HEK293 (cell line): ENCODE results near the gene VEPH1.

ENCODE experiments used
- CTCF ChIP-seq: fragments of 450-650 bp; formaldehyde crosslinking; IDR thresholded peaks from 2 replicates; pipeline ENCODE4 v1.5.1; 2016; ENCODE audit warnings: missing biosample characterization, missing genetic modification characterization
- ELK4 ChIP-seq: IDR thresholded peaks from 2 replicates; pipeline ENCODE4 v1.6.1; 2011; ENCODE audit warnings: mild to moderate bottlenecking, low read depth, low read length, borderline replicate concordance
- OVOL3 ChIP-seq: fragments of 450-650 bp; formaldehyde crosslinking; IDR thresholded peaks from 2 replicates; pipeline ENCODE4 v1.5.1; 2016; ENCODE audit warnings: missing biosample characterization, missing genetic modification characterization
- ZBTB6 ChIP-seq: fragments of 450-650 bp; formaldehyde crosslinking; IDR thresholded peaks from 2 replicates; pipeline ENCODE4 v1.5.1; 2017; ENCODE audit warnings: missing biosample characterization, missing genetic modification characterization
- ZNF37A ChIP-seq: fragments of 450-650 bp; IDR thresholded peaks from 2 replicates; pipeline ENCODE4 v1.5.1; 2018; ENCODE audit warnings: missing biosample characterization, missing genetic modification characterization
- ZNF521 ChIP-seq: fragments of 450-650 bp; formaldehyde crosslinking; IDR thresholded peaks from 2 replicates; pipeline ENCODE4 v1.5.1; 2017; ENCODE audit warnings: missing biosample characterization, mild to moderate bottlenecking, missing genetic modification characterization

GRCh38 chr3:157392104-157392503 lies 111.1 kb downstream of the VEPH1 start:
- TF ChIP-seq CTCF (tag by site-specific recombination) (no peak), ZNF521 (tag by site-specific recombination) (no peak), OVOL3 (tag by site-specific recombination) (no peak), ELK4 (no peak), ZNF37A (tag by site-specific recombination) (no peak), ZBTB6 (tag by site-specific recombination) (no peak)
